Measurements from ENCODE around the gene S1PR4.

The S1PR4 gene

DNA sequence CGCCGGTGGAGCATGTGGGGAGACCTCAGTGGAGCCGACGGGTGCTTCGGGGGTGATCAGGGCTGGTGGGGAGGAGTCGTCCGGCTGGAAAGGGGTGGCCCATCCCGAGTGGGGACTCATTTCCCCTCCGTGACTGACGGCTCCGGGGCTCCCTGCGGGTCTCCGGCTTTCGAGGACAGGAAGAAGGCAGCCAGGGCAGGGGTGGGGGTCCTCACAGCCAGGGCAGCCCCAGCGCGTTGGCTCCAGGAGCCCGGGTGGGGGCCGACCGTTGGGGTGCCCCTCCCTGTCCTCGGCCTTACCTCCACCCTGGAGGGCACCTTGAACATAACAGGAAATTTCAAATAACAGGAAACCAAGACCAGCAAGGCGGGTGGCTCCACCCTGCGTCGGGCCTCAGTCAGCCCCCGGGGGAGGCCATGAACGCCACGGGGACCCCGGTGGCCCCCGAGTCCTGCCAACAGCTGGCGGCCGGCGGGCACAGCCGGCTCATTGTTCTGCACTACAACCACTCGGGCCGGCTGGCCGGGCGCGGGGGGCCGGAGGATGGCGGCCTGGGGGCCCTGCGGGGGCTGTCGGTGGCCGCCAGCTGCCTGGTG is at the start of gene S1PR4:
S1PR4 (plus strand) TSS at position 393 of the 596 bp plus-strand sequence; CDS start at position 417, 24 bp downstream.
- DNase-seq = no peak

DNA sequence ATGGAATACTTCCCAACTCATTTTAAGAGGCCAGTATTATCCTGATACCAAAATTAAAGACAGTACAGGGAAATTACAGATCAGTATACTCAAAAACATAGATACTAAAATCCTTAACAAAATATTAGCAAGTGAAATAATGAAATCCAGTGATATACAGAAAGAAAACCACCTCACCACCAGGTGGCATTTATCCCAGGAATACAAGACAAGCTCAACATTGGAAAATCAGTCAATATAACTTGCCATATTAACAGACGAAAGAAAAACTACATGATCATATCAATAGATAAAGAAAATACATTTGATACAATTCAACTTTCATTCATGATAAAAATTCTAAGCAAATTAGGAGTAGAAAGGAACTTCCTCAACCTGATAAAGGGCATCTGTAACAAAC is 49.5 kb upstream of the S1PR4 start:
- peak; percentile 57 for DNase-seq

DNA sequence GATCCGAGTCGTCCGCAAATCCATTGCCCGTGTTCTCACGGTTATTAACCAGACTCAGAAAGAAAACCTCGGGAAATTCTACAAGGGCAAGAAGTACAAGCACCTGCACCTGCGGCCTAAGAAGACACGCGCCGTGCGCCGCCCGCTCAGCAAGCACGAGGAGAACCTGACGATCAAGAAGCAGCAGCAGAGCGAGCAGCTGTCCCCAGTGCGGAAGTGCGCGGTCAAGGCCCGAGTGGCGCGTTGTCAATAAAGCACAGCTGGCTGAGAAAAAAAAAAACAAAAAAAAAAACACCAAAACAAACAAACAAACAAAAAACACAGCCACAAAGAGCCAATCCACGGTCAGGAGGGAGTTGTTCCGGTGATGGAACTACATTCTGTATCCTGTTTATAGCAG is 47.4 kb upstream of the S1PR4 start:
- no peak for DNase-seq

- DNase-seq = peak; percentile 49
Measured at GRCh38 chr19:3132971-3133792, 45.4 kb upstream of the S1PR4 start.

DNA sequence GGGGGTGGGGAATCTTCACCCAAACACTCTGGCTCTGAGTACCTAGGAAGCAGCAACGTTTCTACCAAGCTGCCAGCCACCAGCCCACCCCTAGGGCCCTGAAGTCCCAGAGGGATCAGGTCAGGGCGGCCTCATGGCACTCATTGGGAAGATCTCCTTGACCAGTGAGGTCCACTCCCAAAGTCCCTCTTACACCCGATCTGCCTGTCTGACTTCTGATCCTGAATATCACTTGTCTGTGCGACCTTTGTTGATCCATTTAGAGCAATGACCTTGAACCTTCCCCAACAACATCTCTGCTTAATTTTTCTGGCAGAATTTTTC is 44.8 kb upstream of the S1PR4 start:
- DNase-seq = no peak

DNA sequence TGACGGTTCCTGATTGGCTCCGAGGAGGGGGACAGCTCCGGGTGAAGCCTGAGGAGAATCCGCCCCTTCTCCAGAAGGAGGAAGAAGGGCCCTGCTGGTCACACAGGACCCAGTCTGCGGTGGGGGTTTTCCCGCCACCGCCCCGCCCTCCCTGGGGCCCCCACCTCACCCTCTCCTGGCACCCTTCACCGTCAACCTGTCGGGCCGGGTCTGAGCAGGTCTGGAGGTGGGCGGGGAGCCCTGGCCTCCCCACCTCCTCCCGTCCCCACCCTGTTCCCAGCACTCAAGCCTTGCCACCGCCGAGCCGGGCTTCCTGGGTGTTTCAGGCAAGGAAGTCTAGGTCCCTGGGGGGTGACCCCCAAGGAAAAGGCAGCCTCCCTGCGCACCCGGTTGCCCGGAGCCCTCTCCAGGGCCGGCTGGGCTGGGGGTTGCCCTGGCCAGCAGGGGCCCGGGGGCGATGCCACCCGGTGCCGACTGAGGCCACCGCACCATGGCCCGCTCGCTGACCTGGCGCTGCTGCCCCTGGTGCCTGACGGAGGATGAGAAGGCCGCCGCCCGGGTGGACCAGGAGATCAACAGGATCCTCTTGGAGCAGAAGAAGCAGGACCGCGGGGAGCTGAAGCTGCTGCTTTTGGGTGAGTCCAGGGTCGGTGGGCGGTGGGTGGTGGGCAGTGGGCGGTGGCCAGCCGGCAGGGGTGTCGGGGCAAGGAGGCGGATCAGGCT is 42.4 kb upstream of the S1PR4 start, which contains the start of gene GNA15:
GNA15 (plus strand) TSS at position 73 of the 723 bp plus-strand sequence; CDS start at position 491, 418 bp downstream.
- no peak for DNase-seq

DNA sequence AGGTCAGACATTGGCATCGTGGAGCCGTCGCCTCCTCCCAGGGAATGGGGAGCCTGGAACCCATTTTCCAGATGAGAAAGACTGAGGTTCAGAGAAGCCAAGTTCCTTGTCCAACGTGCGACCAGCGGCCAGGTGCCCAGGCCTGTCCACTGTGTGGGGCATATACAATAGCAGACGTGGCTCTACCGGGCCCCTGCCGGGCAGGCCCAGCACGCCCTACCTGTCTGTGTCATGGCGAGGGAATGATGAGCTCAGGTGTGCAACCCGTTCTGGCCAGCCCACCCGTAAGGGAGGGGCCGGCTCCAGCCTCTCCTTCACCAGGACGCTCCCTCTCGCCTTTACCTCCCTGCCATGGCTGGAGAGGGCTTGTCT is 41.9 kb upstream of the S1PR4 start:
- DNase-seq = no peak

DNA sequence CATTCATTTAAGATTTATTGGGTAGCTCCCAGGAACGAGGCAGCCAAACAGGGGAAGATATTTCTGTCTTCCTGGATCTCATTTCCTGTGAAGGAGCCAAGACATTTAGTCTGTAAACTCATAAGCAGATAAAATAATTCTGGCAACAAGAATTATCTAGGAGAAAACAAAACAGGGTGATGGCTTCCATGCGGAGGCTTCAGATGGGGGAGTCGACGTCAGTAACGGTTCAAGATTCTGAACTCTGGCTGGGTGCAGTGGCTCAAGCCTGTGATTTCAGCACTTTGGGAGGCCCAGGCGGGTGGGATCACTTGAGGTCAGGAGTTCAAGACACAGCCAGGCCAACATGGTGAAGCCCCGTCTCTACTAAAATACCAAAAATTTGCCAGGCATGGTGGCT is 41.5 kb upstream of the S1PR4 start:
- no peak for DNase-seq

DNA sequence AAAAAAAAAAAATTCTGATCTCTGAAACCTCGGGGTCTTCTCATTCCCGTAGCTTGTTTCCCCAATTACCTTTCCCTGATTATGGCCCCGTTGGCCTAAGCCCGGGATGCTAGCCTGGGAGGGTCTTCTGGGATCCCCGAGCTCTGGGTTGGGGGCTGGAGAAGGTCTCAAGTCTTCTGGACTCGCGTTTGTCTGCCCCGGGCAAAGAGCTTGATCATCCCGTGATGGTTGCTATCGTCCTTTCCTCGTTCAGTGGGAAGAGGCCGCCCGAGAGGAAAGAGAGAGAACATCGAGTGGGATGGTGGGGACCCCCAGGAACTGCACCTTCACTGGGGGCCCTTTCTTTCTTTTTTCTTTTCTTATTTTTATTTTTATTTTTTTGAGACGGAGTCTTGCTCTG is 40.3 kb upstream of the S1PR4 start:
- no peak for DNase-seq

DNA sequence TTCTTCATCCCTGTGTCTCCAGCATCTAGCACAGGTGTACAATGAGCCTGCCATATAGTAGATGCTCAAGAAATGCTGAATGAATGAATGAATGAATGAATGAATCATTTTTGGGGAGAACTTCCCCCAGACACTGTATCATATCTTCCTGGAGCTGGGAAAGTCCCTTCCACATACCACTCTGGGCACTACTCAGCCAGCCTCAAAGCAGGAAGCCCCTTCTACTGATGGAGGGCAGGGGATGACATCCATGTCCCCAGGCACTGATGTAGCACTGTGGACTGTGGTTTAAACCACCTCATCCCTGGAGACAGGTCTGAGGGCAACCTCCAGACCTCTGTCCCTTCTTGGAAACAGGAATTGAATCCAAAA is 37.9 kb upstream of the S1PR4 start:
- DNase-seq = peak; percentile 34

- DNase-seq = peak; percentile 92
Measured at GRCh38 chr19:3142292-3142670, 36.3 kb upstream of the S1PR4 start.

- no peak for DNase-seq
Measured at GRCh38 chr19:3142781-3143337, 35.7 kb upstream of the S1PR4 start.

DNA sequence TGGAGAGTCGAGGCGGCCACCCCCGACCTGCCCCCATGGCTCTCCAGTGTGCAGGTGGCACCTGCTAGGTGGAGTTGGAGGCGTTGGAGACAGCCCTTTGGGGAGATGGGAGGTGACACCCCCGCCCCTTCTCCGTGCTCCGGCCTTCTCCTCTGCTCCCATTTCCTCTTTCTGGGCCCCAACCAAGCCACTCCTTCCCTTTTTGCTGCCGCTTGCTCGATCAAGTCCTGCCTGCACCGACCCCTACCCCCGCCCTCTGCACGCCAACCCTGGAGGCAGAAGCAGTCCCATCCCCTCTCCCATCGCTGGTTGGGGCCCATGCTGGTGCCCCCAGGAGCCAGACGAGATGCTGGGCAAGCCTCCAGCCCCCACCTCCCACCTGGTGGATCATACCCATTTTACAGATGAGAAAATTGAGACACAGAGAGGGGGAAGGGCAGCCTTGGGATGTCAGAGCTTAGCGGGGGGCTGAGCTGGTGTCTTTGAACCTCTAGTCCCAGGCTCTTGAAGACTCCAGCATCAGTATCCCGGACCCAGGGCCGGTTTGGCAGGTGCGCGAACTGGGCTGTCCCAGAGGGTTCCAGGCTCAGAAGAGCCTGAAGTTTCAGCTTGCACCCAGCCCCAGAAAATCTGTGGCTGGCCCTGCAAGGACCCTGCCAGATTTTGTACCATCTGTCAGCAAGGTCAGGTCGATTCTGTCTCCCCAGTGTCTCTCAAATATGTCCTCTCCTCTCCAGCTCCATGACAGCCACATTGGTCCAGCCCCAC is 32.5 kb upstream of the S1PR4 start:
- DNase-seq = no peak

GRCh38 chr19:3146677-3147100 is 31.9 kb upstream of the S1PR4 start:
- no peak for DNase-seq

GRCh38 chr19:3148503-3148902 is 30.1 kb upstream of the S1PR4 start:
- no peak for DNase-seq

GRCh38 chr19:3149089-3149488 is 29.5 kb upstream of the S1PR4 start:
- no peak for DNase-seq

DNA sequence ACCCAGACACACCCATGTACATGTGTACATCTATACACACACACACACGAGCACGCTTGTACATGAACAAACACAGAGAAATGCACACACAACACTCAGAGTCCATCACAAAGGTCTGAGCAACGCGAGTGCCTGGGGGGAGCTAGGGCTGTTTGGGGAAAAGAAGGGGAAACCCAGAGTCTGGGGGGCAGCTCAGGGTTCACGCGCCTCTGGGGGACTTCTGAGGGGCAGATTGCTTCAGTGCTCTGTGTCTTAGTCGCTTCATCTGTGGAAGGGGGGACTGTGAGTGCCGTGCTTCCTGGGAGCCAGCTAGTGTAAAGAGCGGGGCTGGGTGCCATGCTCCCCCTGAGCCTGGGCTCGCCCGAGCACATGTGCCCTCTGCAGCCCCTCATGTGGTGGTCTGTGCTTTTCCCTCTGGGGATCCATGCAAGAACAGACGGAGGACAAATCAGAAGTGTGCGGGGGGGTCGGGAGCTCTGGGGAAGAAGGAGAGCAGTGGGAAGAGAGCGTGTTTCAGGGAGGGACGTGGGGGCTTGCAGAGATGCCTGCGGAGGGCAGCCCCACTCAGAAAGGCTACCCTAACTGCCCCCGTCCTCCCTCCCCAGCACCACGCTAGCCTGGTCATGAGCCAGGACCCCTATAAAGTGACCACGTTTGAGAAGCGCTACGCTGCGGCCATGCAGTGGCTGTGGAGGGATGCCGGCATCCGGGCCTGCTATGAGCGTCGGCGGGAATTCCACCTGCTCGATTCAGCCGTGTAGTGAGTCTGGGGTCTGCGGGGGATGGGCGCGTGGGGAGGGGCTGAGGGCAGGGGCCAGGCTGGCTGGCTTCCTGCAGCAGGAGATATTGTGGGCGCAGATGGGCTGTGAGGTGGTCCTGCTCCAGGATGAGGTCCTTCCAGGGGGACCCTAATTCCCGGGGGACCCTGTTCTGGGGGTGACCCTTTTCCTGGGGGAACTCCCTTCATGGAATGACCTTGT is 28.8 kb upstream of the S1PR4 start:
- no peak for DNase-seq

DNA sequence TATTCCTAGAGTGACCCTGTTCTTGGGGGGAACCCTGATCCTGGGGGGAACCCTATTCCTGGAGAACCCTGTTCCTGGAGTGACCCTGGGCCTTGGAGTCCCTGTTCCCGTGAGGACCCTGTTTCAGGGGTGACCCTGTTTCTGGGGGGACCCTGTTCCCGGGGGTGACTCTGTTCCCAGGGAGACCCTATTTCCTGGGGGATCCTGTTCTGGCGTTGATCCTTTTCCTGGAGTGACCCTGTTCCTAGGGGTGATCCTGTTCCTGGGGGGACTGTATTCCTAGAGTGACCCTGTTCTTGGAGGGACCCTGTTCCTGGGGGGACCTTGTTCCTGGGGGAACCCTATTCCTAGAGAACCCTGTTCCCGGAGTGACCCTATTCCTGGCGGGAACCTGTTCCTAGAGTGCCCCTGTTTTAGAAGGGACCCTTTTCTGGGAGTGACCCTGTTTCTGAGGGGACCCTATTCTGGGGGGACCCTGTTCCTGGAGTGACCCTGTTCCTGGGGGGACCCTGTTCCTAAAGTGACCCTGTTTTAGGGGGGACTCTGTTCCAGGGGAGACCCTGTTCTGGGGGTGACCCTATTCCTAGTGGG is 27.7 kb upstream of the S1PR4 start:
- DNase-seq = no peak

DNA sequence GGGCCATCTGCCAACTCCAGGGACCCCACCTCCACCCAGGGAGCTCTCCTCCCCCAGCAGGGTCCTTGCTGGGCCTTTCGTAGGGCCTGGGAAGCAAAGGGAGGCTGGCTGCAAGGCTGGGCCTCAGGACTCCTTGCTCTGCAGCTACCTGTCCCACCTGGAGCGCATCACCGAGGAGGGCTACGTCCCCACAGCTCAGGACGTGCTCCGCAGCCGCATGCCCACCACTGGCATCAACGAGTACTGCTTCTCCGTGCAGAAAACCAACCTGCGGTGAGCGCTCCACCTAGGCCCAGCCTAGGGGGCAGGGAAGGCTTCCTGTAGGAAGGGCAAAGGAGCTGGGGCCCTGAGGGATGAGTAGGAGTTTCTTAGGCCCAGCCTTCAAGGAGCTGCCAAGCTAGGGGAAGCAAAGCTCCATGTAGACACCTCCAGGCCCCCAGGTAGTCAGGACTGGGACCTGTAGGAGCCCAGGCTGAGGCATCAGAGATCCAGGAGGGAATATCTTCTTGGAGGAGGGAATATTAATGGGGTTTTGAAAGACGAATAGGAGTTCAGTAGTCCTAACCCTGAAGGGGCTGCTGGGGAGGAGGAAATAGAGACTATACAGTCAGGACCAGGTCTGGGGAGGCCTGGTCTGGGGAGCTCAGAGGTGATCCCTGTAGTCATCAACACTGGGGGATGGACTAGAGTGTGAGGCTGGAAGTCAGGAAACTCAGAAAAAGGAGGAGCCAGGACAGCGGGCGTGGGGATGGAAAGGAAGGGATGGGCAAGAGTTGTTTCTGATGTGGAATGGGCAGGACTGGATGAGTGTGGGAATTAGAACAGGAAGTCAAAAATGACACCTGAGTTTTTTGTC is 26.8 kb upstream of the S1PR4 start:
- peak; percentile 37 for DNase-seq

GRCh38 chr19:3152419-3152780 is 26.2 kb upstream of the S1PR4 start:
- no peak for DNase-seq
